ENCODE results near the gene KIF5B.

DNA sequence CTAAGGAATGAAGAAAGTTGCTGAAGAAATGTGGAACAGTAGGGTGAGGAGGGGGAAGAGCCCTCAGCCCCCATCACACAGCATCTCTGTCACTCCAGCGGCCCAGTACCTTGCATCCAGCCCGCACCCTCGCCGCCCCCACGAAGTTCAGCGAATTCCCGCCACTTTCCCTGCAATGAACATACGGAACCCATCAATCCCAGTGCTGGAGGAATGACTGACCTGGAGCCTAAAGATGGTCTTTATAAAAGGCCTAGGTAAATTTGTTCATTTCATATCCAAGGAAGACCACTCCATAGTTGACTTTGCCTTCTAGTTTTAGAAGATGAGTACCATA, 779 bp upstream of the KIF5B start:
- TF ChIP-seq EZH2 (IDR thresholded peaks at IDR 0.05; ENCODE audit: borderline replicate concordance, insufficient read depth, low read depth, low read length, poor library complexity, severe bottlenecking), result no peak
- TF ChIP-seq, protein P1, sequence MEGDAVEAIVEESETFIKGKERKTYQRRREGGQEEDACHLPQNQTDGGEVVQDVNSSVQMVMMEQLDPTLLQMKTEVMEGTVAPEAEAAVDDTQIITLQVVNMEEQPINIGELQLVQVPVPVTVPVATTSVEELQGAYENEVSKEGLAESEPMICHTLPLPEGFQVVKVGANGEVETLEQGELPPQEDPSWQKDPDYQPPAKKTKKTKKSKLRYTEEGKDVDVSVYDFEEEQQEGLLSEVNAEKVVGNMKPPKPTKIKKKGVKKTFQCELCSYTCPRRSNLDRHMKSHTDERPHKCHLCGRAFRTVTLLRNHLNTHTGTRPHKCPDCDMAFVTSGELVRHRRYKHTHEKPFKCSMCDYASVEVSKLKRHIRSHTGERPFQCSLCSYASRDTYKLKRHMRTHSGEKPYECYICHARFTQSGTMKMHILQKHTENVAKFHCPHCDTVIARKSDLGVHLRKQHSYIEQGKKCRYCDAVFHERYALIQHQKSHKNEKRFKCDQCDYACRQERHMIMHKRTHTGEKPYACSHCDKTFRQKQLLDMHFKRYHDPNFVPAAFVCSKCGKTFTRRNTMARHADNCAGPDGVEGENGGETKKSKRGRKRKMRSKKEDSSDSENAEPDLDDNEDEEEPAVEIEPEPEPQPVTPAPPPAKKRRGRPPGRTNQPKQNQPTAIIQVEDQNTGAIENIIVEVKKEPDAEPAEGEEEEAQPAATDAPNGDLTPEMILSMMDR (IDR thresholded peaks at IDR 0.05), result no peak
